Fibroblast of lung (primary cell): ENCODE results near the gene DDX54. TPM values are rescaled to one million over a fixed set of nuclear protein-coding genes. Genes with fewer than 3 reads are reported as not detected.

ENCODE experiments used
- DNase-seq, 2 donors: peaks; one replicate each; pipeline versions ENCODE4 v3.0.0 to v3.0.0-alpha.2; 2010; ENCODE audit warnings: low read depth in 2 of 2
- H2AFZ ChIP-seq: 2 replicates; pipeline ENCODE4 v1.5.1; 2012; ENCODE audit warnings: low read length, control low read depth, inconsistent platforms
- H3K27ac ChIP-seq: 2 replicates; pipeline ENCODE4 v1.5.1; 2011; ENCODE audit warnings: low read length, control low read depth; ENCODE audit not compliant: insufficient read depth
- H3K27me3 ChIP-seq: 2 replicates; pipeline ENCODE4 v1.5.1; 2011; ENCODE audit warnings: mild to moderate bottlenecking, low read length; ENCODE audit not compliant: control insufficient read depth, insufficient read depth
- H3K36me3 ChIP-seq: 2 replicates; pipeline ENCODE4 v1.5.1; 2011; ENCODE audit warnings: low read length; ENCODE audit not compliant: control insufficient read depth, insufficient read depth
- H3K4me1 ChIP-seq: 2 replicates; pipeline ENCODE4 v1.5.1; 2011; ENCODE audit warnings: low read length; ENCODE audit not compliant: control insufficient read depth, insufficient read depth; ENCODE audit errors: extremely low read depth
- H3K4me2 ChIP-seq: 2 replicates; pipeline ENCODE4 v1.5.1; 2011; ENCODE audit warnings: low read length, control low read depth; ENCODE audit not compliant: insufficient read depth; ENCODE audit errors: extremely low read depth
- H3K4me3 ChIP-seq, 4 experiments: fragments of 200-600 bp in 1 of 4; sonication (generic) in 1 of 4; replicated peaks in 1 of 4; 2 replicates each; pipeline ENCODE4 v1.5.1; 2011 to 2016; ENCODE audit warnings: low read length in 4 of 4, low read depth in 3 of 4, mild to moderate bottlenecking in 3 of 4, control low read depth in 2 of 4, inconsistent platforms in 1 of 4, mixed read lengths in 1 of 4; ENCODE audit not compliant: insufficient read depth in 1 of 4; ENCODE audit errors: control extremely low read depth in 1 of 4
- H3K79me2 ChIP-seq: 2 replicates; pipeline ENCODE4 v1.5.1; 2012; ENCODE audit warnings: mild to moderate bottlenecking, low read length, inconsistent platforms; ENCODE audit not compliant: control insufficient read depth, insufficient read depth
- H3K9ac ChIP-seq: 2 replicates; pipeline ENCODE4 v1.5.1; 2011; ENCODE audit warnings: mild to moderate bottlenecking, low read length, control low read depth; ENCODE audit not compliant: insufficient read depth
- H3K9me3 ChIP-seq: 2 replicates; pipeline ENCODE4 v1.5.1; 2012; ENCODE audit warnings: low read depth, low read length; ENCODE audit not compliant: control insufficient read depth, insufficient read depth
- H4K20me1 ChIP-seq: 2 replicates; pipeline ENCODE4 v1.5.1; 2011; ENCODE audit warnings: low read length; ENCODE audit not compliant: control insufficient read depth, insufficient read depth; ENCODE audit errors: extremely low read depth
- EZH2 ChIP-seq: IDR thresholded peaks from 2 replicates; pipeline ENCODE4 v1.5.1; 2012; ENCODE audit warnings: low read length, control low read depth, mild to moderate bottlenecking; ENCODE audit errors: missing control alignments
- polyA plus RNA-seq, 2 donors: library from polyadenylated mRNA; depleted of rRNA in 1 of 2; stranded (reverse) in 1 of 2; unstranded in 1 of 2; fragments of >200 nt; gene quantifications; 2 replicates each; pipeline ENCODE4 v1.2.1, GENCODE V29; 2011 to 2012; ENCODE audit warnings: missing spikeins in 1 of 2
- total RNA-seq: library from RNA; depleted of rRNA; stranded (reverse); fragments of >200 nt; gene quantifications from 2 replicates; pipeline ENCODE4 v1.2.1, GENCODE V29; 2014
- TF ChIP-seq, protein P1 (sequence below), 2 donors: IDR thresholded peaks in 1 of 2; conservative IDR thresholded peaks in 1 of 2; 1 replicate in 1 of 2; 2 replicates in 1 of 2; pipeline ENCODE4 v1.5.1; 2011 to 2012; ENCODE audit warnings: low read length in 2 of 2, control low read depth in 1 of 2, inconsistent platforms in 1 of 2, low read depth in 1 of 2, mild to moderate bottlenecking in 1 of 2

Gene DDX54
- total and polyA plus RNA-seq, 2 donors (not counting 1 experiment from before 2014, with no cell fraction given), result 20.5 to 23.6 TPM

GRCh38 chr12:113140706-113141105 lies 44.6 kb downstream of the DDX54 start:
- H3K9me3 ChIP-seq, result no peaks in the 10 kb centered on the region
- DNase-seq, result no peak
- no peak overlapping the region for H3K4me3 ChIP-seq
- H3K27ac ChIP-seq, result no peak overlapping the region
- H3K27me3 ChIP-seq, result no peaks in the 10 kb centered on the region
- H3K36me3 ChIP-seq, result no peaks in the 10 kb centered on the region
- H3K79me2 ChIP-seq, result no peaks in the 10 kb centered on the region
- no peaks in the 10 kb centered on the region for H4K20me1 ChIP-seq
- H3K9ac ChIP-seq, result no peak overlapping the region
- H3K4me2 ChIP-seq, result no peak overlapping the region
- no peak overlapping the region for H2AFZ ChIP-seq
- H3K4me1 ChIP-seq, result no peaks in the 10 kb centered on the region
- TF ChIP-seq, protein P1, sequence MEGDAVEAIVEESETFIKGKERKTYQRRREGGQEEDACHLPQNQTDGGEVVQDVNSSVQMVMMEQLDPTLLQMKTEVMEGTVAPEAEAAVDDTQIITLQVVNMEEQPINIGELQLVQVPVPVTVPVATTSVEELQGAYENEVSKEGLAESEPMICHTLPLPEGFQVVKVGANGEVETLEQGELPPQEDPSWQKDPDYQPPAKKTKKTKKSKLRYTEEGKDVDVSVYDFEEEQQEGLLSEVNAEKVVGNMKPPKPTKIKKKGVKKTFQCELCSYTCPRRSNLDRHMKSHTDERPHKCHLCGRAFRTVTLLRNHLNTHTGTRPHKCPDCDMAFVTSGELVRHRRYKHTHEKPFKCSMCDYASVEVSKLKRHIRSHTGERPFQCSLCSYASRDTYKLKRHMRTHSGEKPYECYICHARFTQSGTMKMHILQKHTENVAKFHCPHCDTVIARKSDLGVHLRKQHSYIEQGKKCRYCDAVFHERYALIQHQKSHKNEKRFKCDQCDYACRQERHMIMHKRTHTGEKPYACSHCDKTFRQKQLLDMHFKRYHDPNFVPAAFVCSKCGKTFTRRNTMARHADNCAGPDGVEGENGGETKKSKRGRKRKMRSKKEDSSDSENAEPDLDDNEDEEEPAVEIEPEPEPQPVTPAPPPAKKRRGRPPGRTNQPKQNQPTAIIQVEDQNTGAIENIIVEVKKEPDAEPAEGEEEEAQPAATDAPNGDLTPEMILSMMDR (conservative IDR thresholded peaks at IDR 0.05 in 1 of 2, IDR thresholded peaks at IDR 0.05 in 1 of 2; ENCODE audit: low read depth in 1 of 2, low read length in 2 of 2), result no peak
- TF ChIP-seq EZH2, result no peak

- no peak overlapping the region for H2AFZ ChIP-seq
- no peaks in the 10 kb centered on the region for H3K79me2 ChIP-seq
- TF ChIP-seq, protein P1 (conservative IDR thresholded peaks at IDR 0.05 in 1 of 2, IDR thresholded peaks at IDR 0.05 in 1 of 2; ENCODE audit: low read depth in 1 of 2, low read length in 2 of 2), result no peak
- no peak for TF ChIP-seq EZH2
- no peaks in the 10 kb centered on the region for H3K4me1 ChIP-seq
- DNase-seq, result no peak
- no peak overlapping the region for H3K27ac ChIP-seq
- no peaks in the 10 kb centered on the region for H3K27me3 ChIP-seq
- no peak overlapping the region for H3K4me3 ChIP-seq
- no peaks in the 10 kb centered on the region for H3K36me3 ChIP-seq
- no peaks in the 10 kb centered on the region for H4K20me1 ChIP-seq
- H3K9ac ChIP-seq, result no peak overlapping the region
- no peaks in the 10 kb centered on the region for H3K9me3 ChIP-seq
- no peak overlapping the region for H3K4me2 ChIP-seq
Measured at GRCh38 chr12:113138826-113139225, 46.5 kb downstream of the DDX54 start.

- Histone ChIP-seq H3K4me1 (no peaks in the 10 kb centered on the region), H3K4me3 (no peak overlapping the region), H3K79me2 (no peaks in the 10 kb centered on the region), H3K4me2 (no peak overlapping the region), H3K9ac (no peak overlapping the region), H3K9me3 (no peaks in the 10 kb centered on the region), H3K27ac (no peak overlapping the region), H4K20me1 (no peaks in the 10 kb centered on the region), H2AFZ (no peak overlapping the region), H3K27me3 (no peaks in the 10 kb centered on the region), H3K36me3 (no peaks in the 10 kb centered on the region)
- no peak for DNase-seq
- TF ChIP-seq EZH2, result no peak
- TF ChIP-seq, protein P1 (conservative IDR thresholded peaks at IDR 0.05 in 1 of 2, IDR thresholded peaks at IDR 0.05 in 1 of 2; ENCODE audit: low read depth in 1 of 2, low read length in 2 of 2), result no peak
Measured at GRCh38 chr12:113137861-113138783, 47.2 kb downstream of the DDX54 start.
